Suprapubic skin (tissue), 4 donors: ENCODE data around the gene EP400.

Experiments
- CTCF ChIP-seq, 2 donors: fragments of 200-600 bp in 1 of 2; fragments of 450-650 bp in 1 of 2; sonication (generic) in 1 of 2; IDR thresholded peaks; one replicate each; pipeline ENCODE4 v1.5.1; 2016 to 2019; ENCODE audit warnings: antibody characterized with exemption in 2 of 2, mild to moderate bottlenecking in 1 of 2, moderate library complexity in 1 of 2
- EP300 ChIP-seq: sonication (generic); formaldehyde crosslinking; IDR thresholded peaks from one replicate; pipeline ENCODE4 v1.6.1; 2017; ENCODE audit warnings: antibody characterized with exemption
- POLR2A ChIP-seq, 2 donors: fragments of 450-650 bp; IDR thresholded peaks; one replicate each; pipeline ENCODE4 v1.6.1; 2017; ENCODE audit warnings: antibody characterized with exemption in 2 of 2, mild to moderate bottlenecking in 2 of 2, moderate library complexity in 2 of 2
- POLR2AphosphoS5 ChIP-seq, 3 donors: sonication (generic); formaldehyde crosslinking; IDR thresholded peaks; one replicate each; pipeline ENCODE4 v1.6.1; 2017; ENCODE audit warnings: antibody characterized with exemption in 3 of 3

DNA sequence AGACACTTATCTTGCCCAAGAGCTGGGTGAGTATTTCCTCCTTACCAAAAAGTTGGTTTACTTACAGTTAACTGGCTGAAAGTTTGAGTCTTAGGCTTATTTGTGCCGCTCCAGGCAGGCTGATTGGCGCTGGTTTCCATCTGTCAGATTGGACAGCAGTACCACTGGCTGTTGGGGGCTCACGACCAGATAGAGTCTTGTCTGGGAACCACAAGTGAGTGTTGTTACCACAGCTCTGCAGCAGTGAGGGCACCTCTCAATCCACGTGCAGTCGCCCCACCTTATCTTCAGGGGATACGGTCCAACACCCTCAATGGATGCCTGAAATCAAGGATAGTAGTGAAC lies 135.5 kb downstream of the EP400 start:
- TF ChIP-seq CTCF (IDR thresholded peaks at IDR 0.05): no peak
- TF ChIP-seq POLR2AphosphoS5 (IDR thresholded peaks at IDR 0.05): no peak
- TF ChIP-seq EP300: no peak
- no peak for TF ChIP-seq POLR2A (IDR thresholded peaks at IDR 0.05)
